HG03045 (cell line): ENCODE measurements around the gene ZNF280A.
"Not testable (repeated sequence)": the region's sequence is repeated elsewhere in the genome, so short reads cannot be mapped to it uniquely, and the experiment has no call there.

Experiments
- ATAC-seq: cut with Tn5 transposase; IDR thresholded peaks from one replicate; pipeline ENCODE4 v1.9.1; 2021; ENCODE audit warnings: mild to moderate bottlenecking, moderate library complexity; ENCODE audit not compliant: unreplicated experiment

ZNF280A gene

GRCh38 chr22:22514431-22514830 is 5.6 kb downstream of the ZNF280A start:
- ATAC-seq: not testable (repeated sequence)

- ATAC-seq: no peak
Measured at GRCh38 chr22:22513619-22514018, 6.5 kb downstream of the ZNF280A start.

- no peak for ATAC-seq
Measured at GRCh38 chr22:22512951-22513350, 7.1 kb downstream of the ZNF280A start.

GRCh38 chr22:22510833-22511232 is 9.2 kb downstream of the ZNF280A start:
- not testable (repeated sequence) for ATAC-seq

GRCh38 chr22:22509912-22510311 is 10.2 kb downstream of the ZNF280A start:
- not testable (repeated sequence) for ATAC-seq

- ATAC-seq: peak; percentile 84
Measured at GRCh38 chr22:22508274-22509176, 11.5 kb downstream of the ZNF280A start, which contains the start of gene ZNF280B. ZNF280B (minus strand) TSS chr22:22508742; CDS start chr22:22489398, 19,344 bp downstream.

GRCh38 chr22:22507743-22508273 is 12.3 kb downstream of the ZNF280A start:
- no peak for ATAC-seq

GRCh38 chr22:22506736-22507135 is 13.3 kb downstream of the ZNF280A start:
- no peak for ATAC-seq

GRCh38 chr22:22498267-22498666 is 21.8 kb downstream of the ZNF280A start:
- ATAC-seq: no peak

- not testable (repeated sequence) for ATAC-seq
Measured at GRCh38 chr22:22491589-22491988, 28.5 kb downstream of the ZNF280A start.

- ATAC-seq: no peak
Measured at GRCh38 chr22:22488736-22489135, 31.3 kb downstream of the ZNF280A start.

GRCh38 chr22:22487869-22488597 is 32.0 kb downstream of the ZNF280A start:
- ATAC-seq: no peak

GRCh38 chr22:22487059-22487458 is 33.0 kb downstream of the ZNF280A start:
- ATAC-seq: no peak

GRCh38 chr22:22486132-22486899 is 33.8 kb downstream of the ZNF280A start:
- no peak for ATAC-seq

GRCh38 chr22:22485524-22485923 is 34.5 kb downstream of the ZNF280A start:
- ATAC-seq: no peak

- ATAC-seq: no peak
Measured at GRCh38 chr22:22484023-22484422, 36.0 kb downstream of the ZNF280A start.

- ATAC-seq: no peak
Measured at GRCh38 chr22:22480940-22481339, 39.1 kb downstream of the ZNF280A start.

- no peak for ATAC-seq
Measured at GRCh38 chr22:22479999-22480532, 40.0 kb downstream of the ZNF280A start.

- ATAC-seq: no peak
Measured at GRCh38 chr22:22479116-22479515, 41.0 kb downstream of the ZNF280A start.

GRCh38 chr22:22478470-22478869 is 41.6 kb downstream of the ZNF280A start:
- no peak for ATAC-seq
